Stimulated activated CD4-positive, alpha-beta T cell treated with anti-CD3 and anti-CD28 coated beads, Interleukin-4, amount 100 ng/mL, for 48 hours (primary cell): ENCODE results near the gene ROR1.
"Not testable (repeated sequence)": the region's sequence is repeated elsewhere in the genome, so short reads cannot be mapped to it uniquely, and the experiment has no call there.

Source experiments
- DNase-seq, 2 donors: peaks; one replicate each; pipeline ENCODE4 v3.0.0-alpha.2; 2020; ENCODE audit warnings: low read depth in 2 of 2

The ROR1 gene

GRCh38 chr1:64183395-64184002 lies 409.7 kb downstream of the ROR1 start:
- DNase-seq, result no peak

- no peak for DNase-seq
These were observed 410.2 kb downstream of the ROR1 start for GRCh38 chr1:64184003-64184440.

- DNase-seq, result no peak
These were observed 412.5 kb downstream of the ROR1 start for GRCh38 chr1:64186138-64186897.

- no peak for DNase-seq
These were observed 413.1 kb downstream of the ROR1 start for GRCh38 chr1:64186898-64187280.

GRCh38 chr1:64187646-64188045 lies 413.8 kb downstream of the ROR1 start:
- DNase-seq, result no peak

- DNase-seq, result no peak
These were observed 418.5 kb downstream of the ROR1 start for GRCh38 chr1:64192290-64192689.

- no peak for DNase-seq
These were observed 420.6 kb downstream of the ROR1 start for GRCh38 chr1:64194168-64195080.

GRCh38 chr1:64195081-64195395 lies 421.2 kb downstream of the ROR1 start:
- no peak for DNase-seq

- DNase-seq, result no peak
These were observed 422.5 kb downstream of the ROR1 start for GRCh38 chr1:64196074-64196870.

GRCh38 chr1:64197076-64197475 lies 423.3 kb downstream of the ROR1 start:
- DNase-seq, result no peak

- no peak for DNase-seq
These were observed 425.3 kb downstream of the ROR1 start for GRCh38 chr1:64199154-64199553.

- no peak for DNase-seq
These were observed 426.2 kb downstream of the ROR1 start for GRCh38 chr1:64200064-64200463.

- DNase-seq, result no peak
These were observed 429.6 kb downstream of the ROR1 start, which contains the start of gene UBE2U for GRCh38 chr1:64203420-64203819. Gene UBE2U, plus strand, starts transcription at chr1:64203623. Its CDS starts 428 bp downstream, at chr1:64204051.

- no peak for DNase-seq
These were observed 435.4 kb downstream of the ROR1 start for GRCh38 chr1:64209221-64209620.

GRCh38 chr1:64212031-64212430 lies 438.2 kb downstream of the ROR1 start:
- DNase-seq, result no peak

GRCh38 chr1:64215576-64215975 lies 441.8 kb downstream of the ROR1 start:
- no peak for DNase-seq

GRCh38 chr1:64220241-64220640 lies 446.4 kb downstream of the ROR1 start:
- DNase-seq, result no peak

- DNase-seq, result no peak
These were observed 449.7 kb downstream of the ROR1 start for GRCh38 chr1:64223329-64224151.

- not testable (repeated sequence) for DNase-seq
These were observed 450.4 kb downstream of the ROR1 start for GRCh38 chr1:64224236-64224635.

- DNase-seq, result no peak
These were observed 454.5 kb downstream of the ROR1 start for GRCh38 chr1:64228167-64228957.
